Measurements from ENCODE around the gene KSR2. TPM values are rescaled to one million over a fixed set of nuclear protein-coding genes. Genes with fewer than 3 reads are reported as not detected.

Gene KSR2
- total and polyA plus RNA-seq, 10 of the 15 experiments (the other 5 are each of a cell fraction or from before 2014, with no cell fraction given) = under 0.01 to 1.5 (median 0.01) TPM; not detected in 3

DNA sequence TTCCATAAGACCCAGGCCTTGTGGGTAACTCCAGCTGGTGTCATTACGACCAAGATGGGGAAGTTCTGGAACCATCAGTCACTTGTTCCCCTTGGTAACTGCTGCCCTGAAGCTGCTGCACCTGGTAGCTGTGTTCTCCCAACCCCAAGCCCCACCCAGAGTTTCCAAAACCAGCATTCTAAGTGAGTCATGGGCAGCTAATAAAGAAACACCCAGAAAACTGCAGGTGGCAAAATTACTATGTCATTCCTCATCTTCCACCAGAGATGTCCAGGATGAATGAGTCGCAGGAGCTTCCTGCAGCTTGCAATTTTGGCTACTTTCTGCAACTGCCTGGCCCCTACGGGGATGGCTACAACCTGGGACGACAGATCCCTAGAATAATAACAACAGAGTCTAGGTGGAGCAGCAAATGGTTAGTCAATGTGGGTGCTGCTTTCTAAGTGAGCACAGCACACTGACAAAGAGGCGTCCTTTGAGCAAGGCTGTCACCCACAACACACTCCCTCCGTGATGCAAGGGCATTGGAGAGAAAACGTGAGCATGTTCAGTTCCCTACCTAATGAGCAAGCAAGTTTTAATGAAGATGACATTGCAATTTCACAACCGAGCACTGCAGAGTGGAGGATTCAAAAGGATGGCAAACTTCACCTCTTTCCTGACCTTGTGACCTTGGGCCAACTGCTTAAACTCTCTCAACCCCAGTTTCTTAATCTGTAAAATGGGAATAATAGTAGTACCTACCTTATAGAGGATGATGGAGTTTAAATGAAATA is 306.0 kb downstream of the KSR2 start (continued):
- TF ChIP-seq GABPA (IDR thresholded peaks at IDR 0.05; ENCODE audit: low read depth) (no peak), RB1 (IDR thresholded peaks at IDR 0.05; ENCODE audit: borderline replicate concordance) (no peak), HDAC2 (IDR thresholded peaks at IDR 0.05) (no peak), EED (IDR thresholded peaks at IDR 0.05; ENCODE audit: low read depth) (no peak), IRF4 (IDR thresholded peaks at IDR 0.05; ENCODE audit: low read depth, low read length) (no peak), LARP7 (IDR thresholded peaks at IDR 0.05) (no peak)

DNA sequence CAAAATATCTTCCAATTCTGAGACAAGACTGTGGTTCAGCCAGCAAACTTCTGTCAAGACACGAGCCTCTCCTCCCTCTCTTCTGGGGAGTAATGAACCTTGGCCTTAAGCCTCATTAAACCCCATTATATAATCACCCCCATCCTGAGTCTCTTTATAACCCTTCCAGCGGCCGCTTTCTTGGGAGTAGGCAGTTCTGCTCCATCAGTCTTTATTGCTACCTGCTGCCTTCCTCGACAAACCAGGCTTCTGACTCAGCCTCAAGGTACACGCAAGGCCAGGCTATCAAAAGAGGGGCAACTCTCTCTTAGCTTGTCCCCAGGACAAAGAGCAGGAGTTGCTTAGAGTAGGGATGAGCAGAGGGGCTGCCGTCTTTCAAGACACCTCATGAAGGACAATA is 306.6 kb downstream of the KSR2 start:
- ATAC-seq = no peak
- in situ Hi-C loops (cut with MboI) (no loop called here), intact Hi-C loops (cut with micrococcal nuclease; ENCODE audit: unreplicated experiment) (no loop called here)
- Histone ChIP-seq H3K79me2 (ENCODE audit: control insufficient read depth, insufficient read depth, low read length) (no peaks in the 10 kb centered on the region), H3K9me3 (replicated peaks; ENCODE audit: control insufficient read depth, insufficient read depth, low read length) (no peaks in the 10 kb centered on the region), H3K4me2 (ENCODE audit: control insufficient read depth, insufficient read depth) (no peak overlapping the region), H3K27me3 (replicated peaks in 1 of 2; ENCODE audit: control insufficient read depth in 2 of 2, insufficient read depth in 2 of 2, low read length in 1 of 2) (no peaks in the 10 kb centered on the region), H3K4me3 (no peak overlapping the region), H3K4me1 (ENCODE audit: control insufficient read depth, insufficient read depth, low read length) (no peaks in the 10 kb centered on the region), H3K36me3 (ENCODE audit: control insufficient read depth in 2 of 2, insufficient read depth in 2 of 2, low read length in 1 of 2) (no peaks in the 10 kb centered on the region), H2AFZ (ENCODE audit: control insufficient read depth, low read depth, low read length) (no peak overlapping the region), H3K27ac (ENCODE audit: control insufficient read depth, insufficient read depth) (no peak overlapping the region), H3K9ac (ENCODE audit: control insufficient read depth, insufficient read depth, low read length) (no peak overlapping the region), H4K20me1 (ENCODE audit: control insufficient read depth, insufficient read depth) (no peaks in the 10 kb centered on the region)
- no TSS peak for BruUV-seq (replicated peaks)
- CTCF ChIA-PET = no interaction called here
- TF ChIP-seq, protein P1, sequence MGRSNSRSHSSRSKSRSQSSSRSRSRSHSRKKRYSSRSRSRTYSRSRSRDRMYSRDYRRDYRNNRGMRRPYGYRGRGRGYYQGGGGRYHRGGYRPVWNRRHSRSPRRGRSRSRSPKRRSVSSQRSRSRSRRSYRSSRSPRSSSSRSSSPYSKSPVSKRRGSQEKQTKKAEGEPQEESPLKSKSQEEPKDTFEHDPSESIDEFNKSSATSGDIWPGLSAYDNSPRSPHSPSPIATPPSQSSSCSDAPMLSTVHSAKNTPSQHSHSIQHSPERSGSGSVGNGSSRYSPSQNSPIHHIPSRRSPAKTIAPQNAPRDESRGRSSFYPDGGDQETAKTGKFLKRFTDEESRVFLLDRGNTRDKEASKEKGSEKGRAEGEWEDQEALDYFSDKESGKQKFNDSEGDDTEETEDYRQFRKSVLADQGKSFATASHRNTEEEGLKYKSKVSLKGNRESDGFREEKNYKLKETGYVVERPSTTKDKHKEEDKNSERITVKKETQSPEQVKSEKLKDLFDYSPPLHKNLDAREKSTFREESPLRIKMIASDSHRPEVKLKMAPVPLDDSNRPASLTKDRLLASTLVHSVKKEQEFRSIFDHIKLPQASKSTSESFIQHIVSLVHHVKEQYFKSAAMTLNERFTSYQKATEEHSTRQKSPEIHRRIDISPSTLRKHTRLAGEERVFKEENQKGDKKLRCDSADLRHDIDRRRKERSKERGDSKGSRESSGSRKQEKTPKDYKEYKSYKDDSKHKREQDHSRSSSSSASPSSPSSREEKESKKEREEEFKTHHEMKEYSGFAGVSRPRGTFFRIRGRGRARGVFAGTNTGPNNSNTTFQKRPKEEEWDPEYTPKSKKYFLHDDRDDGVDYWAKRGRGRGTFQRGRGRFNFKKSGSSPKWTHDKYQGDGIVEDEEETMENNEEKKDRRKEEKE (IDR thresholded peaks at IDR 0.05) = no peak
- TF ChIP-seq IRF4 (IDR thresholded peaks at IDR 0.05; ENCODE audit: low read depth, low read length) = no peak
- TF ChIP-seq, protein P2, sequence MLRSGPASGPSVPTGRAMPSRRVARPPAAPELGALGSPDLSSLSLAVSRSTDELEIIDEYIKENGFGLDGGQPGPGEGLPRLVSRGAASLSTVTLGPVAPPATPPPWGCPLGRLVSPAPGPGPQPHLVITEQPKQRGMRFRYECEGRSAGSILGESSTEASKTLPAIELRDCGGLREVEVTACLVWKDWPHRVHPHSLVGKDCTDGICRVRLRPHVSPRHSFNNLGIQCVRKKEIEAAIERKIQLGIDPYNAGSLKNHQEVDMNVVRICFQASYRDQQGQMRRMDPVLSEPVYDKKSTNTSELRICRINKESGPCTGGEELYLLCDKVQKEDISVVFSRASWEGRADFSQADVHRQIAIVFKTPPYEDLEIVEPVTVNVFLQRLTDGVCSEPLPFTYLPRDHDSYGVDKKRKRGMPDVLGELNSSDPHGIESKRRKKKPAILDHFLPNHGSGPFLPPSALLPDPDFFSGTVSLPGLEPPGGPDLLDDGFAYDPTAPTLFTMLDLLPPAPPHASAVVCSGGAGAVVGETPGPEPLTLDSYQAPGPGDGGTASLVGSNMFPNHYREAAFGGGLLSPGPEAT (IDR thresholded peaks at IDR 0.05; ENCODE audit: low read depth) = no peak
- no peak for TF ChIP-seq SMARCA5 (IDR thresholded peaks at IDR 0.05)
- TF ChIP-seq, protein P3, sequence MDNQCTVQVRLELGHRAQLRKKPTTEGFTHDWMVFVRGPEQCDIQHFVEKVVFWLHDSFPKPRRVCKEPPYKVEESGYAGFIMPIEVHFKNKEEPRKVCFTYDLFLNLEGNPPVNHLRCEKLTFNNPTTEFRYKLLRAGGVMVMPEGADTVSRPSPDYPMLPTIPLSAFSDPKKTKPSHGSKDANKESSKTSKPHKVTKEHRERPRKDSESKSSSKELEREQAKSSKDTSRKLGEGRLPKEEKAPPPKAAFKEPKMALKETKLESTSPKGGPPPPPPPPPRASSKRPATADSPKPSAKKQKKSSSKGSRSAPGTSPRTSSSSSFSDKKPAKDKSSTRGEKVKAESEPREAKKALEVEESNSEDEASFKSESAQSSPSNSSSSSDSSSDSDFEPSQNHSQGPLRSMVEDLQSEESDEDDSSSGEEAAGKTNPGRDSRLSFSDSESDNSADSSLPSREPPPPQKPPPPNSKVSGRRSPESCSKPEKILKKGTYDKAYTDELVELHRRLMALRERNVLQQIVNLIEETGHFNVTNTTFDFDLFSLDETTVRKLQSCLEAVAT (IDR thresholded peaks at IDR 0.05) = no peak
- TF ChIP-seq ETV6 (conservative IDR thresholded peaks at IDR 0.05 in 1 of 2, IDR thresholded peaks at IDR 0.05 in 1 of 2; ENCODE audit: borderline replicate concordance in 1 of 2, low read depth in 1 of 2) = no peak
- no peak for TF ChIP-seq ZBED1 (IDR thresholded peaks at IDR 0.05; ENCODE audit: borderline replicate concordance)
- no peak for TF ChIP-seq RFX5 (IDR thresholded peaks at IDR 0.05; ENCODE audit: low read depth, low read length)
- TF ChIP-seq SPI1 (IDR thresholded peaks at IDR 0.05; ENCODE audit: borderline replicate concordance, insufficient read depth, low read depth, low read length) = no peak
- no peak for FAIRE-seq
- POLR2A ChIA-PET = no interaction called here
- no peak for DNase-seq (ENCODE audit: low read depth, low spot score)
- SMC1A ChIA-PET (ENCODE audit: uncharacterized antibody, unreplicated experiment) = no interaction called here
- WGBS (ENCODE audit: insufficient coverage, insufficient replicate concordance, low lambda C conversion rate, missing lambda C conversion rate) = 16% methylated on average over 6 of the region's 6 CpGs
- RAD21 ChIA-PET (ENCODE audit: unreplicated experiment) = no interaction called here

All from GM12878 (cell line).